Esophagus muscularis mucosa (tissue), 3 donors: ENCODE data around the gene C1orf74.

ENCODE experiments used
- CTCF ChIP-seq, 3 experiments: fragments of 200-600 bp in 2 of 3; fragments of 450-650 bp in 1 of 3; sonication (generic) in 2 of 3; IDR thresholded peaks; one replicate each; pipeline ENCODE4 v1.5.1; 2017 to 2019; ENCODE audit warnings: antibody characterized with exemption in 3 of 3, mild to moderate bottlenecking in 2 of 3, moderate library complexity in 1 of 3
- POLR2A ChIP-seq: fragments of 450-650 bp; IDR thresholded peaks from one replicate; pipeline ENCODE4 v1.6.1; 2017; ENCODE audit warnings: antibody characterized with exemption, moderate library complexity, mild to moderate bottlenecking, low read depth

- TF ChIP-seq CTCF (IDR thresholded peaks at IDR 0.05) (peak in 1 of 3 experiments; percentile 19), POLR2A (peak; percentile 52)
Measured at GRCh38 chr1:209784265-209785169, at the start of gene C1orf74.
